Testis (tissue), 2 donors: ENCODE data around the gene GCNA.

Source experiments
- CTCF ChIP-seq, 3 experiments: fragments of 450-650 bp in 2 of 3; fragments of 200-600 bp in 1 of 3; sonication (generic) in 1 of 3; IDR thresholded peaks; one replicate each; pipeline ENCODE4 v1.5.1; 2016 to 2019; ENCODE audit warnings: antibody characterized with exemption in 3 of 3, mild to moderate bottlenecking in 2 of 3, moderate library complexity in 1 of 3
- POLR2A ChIP-seq: fragments of 450-650 bp; IDR thresholded peaks from one replicate; pipeline ENCODE4 v1.6.1; 2017; ENCODE audit warnings: antibody characterized with exemption, mild to moderate bottlenecking, moderate library complexity

GRCh38 chrX:71565474-71566041 lies 12.7 kb upstream of the GCNA start:
- TF ChIP-seq CTCF (IDR thresholded peaks at IDR 0.05) (no peak), POLR2A (no peak)
